Right lobe of liver (tissue), 6 donors: ENCODE measurements around the gene TTBK2. TPM values are rescaled to one million over a fixed set of nuclear protein-coding genes. Genes with fewer than 3 reads are reported as not detected.

Experiments
- ATAC-seq, 4 donors: fragments of 200-7000 bp; cut with Tn5 transposase; one replicate each; pipeline ENCODE4 v1.9.1; 2020; ENCODE audit warnings: mild to moderate bottlenecking in 4 of 4, moderate library complexity in 4 of 4
- DNase-seq, 3 donors: peaks; one replicate each; pipeline ENCODE4 v3.0.0-alpha.2; 2020
- H3K27ac ChIP-seq, 3 donors: fragments of 200-600 bp; one replicate each; pipeline ENCODE4 v1.8.0; 2022
- H3K27me3 ChIP-seq, 2 donors: fragments of 200-600 bp; one replicate each; pipeline ENCODE4 v1.8.0; 2022
- H3K36me3 ChIP-seq, 4 donors: fragments of 200-600 bp; sonication (generic) in 1 of 4; one replicate each; pipeline versions ENCODE4 v1.5.1 to v1.8.0; 2017 to 2022; ENCODE audit warnings: control low read depth in 1 of 4
- H3K4me1 ChIP-seq, 4 donors: fragments of 200-600 bp; sonication (generic) in 1 of 4; one replicate each; pipeline versions ENCODE4 v1.5.1 to v1.8.0; 2017 to 2022; ENCODE audit warnings: control low read depth in 1 of 4
- H3K4me3 ChIP-seq, 3 donors: fragments of 200-600 bp; one replicate each; pipeline ENCODE4 v1.8.0; 2022
- H3K9me3 ChIP-seq, 4 donors: fragments of 200-600 bp; sonication (generic) in 1 of 4; one replicate each; pipeline versions ENCODE4 v1.5.1 to v1.8.0; 2017 to 2022; ENCODE audit warnings: control low read depth in 1 of 4
- CTCF ChIP-seq, 4 donors: fragments of 200-600 bp in 3 of 4; fragments of 450-650 bp in 1 of 4; IDR thresholded peaks; one replicate each; pipeline versions ENCODE4 v1.5.1 to v1.8.0; 2016 to 2022; ENCODE audit warnings: antibody characterized with exemption in 4 of 4, mild to moderate bottlenecking in 2 of 4
- POLR2A ChIP-seq: fragments of 450-650 bp; IDR thresholded peaks from one replicate; pipeline ENCODE4 v1.6.1; 2017; ENCODE audit warnings: antibody characterized with exemption, mild to moderate bottlenecking
- WGBS: methylation state at CpG from one replicate; pipeline ENCODE4 v1.1.6; 2018; ENCODE audit warnings: low coverage, low lambda C conversion rate; ENCODE audit not compliant: insufficient coverage; ENCODE audit errors: missing lambda C conversion rate; 5-methylcytosine and 5-hydroxymethylcytosine counted together
- intact Hi-C, 2 donors: fragments of 100-400 bp; cut with DNase I; formaldehyde crosslinking; loops; one replicate each; pipeline versions ENCODE4 v1.11.2 to v1.14.1; 2022
- small RNA-seq, 2 experiments: library from RNA; depleted of rRNA; stranded (forward); fragments of <200 nt; gene quantifications; one replicate each; pipeline ENCODE3, GENCODE V24; 2016
- total RNA-seq, 6 experiments: library from RNA; depleted of rRNA in 2 of 6; stranded (reverse); fragments of >200 nt in 2 of 6; fragmentation: NEBNext Ultra II Directional in 3 of 6; extraction: Animal tissue kit (Norgen Biotek cat#: 25700) in 3 of 6; gene quantifications; one replicate each; pipeline versions ENCODE4 v1.1.0 to v1.2.4, GENCODE V29; 2016 to 2023
- donor health status: DM: no; HTN: yes; CAD: no.
- donor health status: DM: no; HTN: no; CAD: no.
- donor health status: DM: no; HTN: no; CAD: no.
- donor health status: DM: no; HTN: yes; CAD: no.
- donor health status: DM: no; HTN: yes; CAD: no.

TTBK2 gene
- total RNA-seq, 6 experiments from 2014 or later, result 4.9 to 6.8 (median 5.5) TPM

- no peak for DNase-seq
- Histone ChIP-seq H3K27me3 (no peaks in the 10 kb centered on the region), H3K9me3 (no peaks in the 10 kb centered on the region), H3K4me3 (no peak overlapping the region), H3K4me1 (no peaks in the 10 kb centered on the region), H3K27ac (no peak overlapping the region), H3K36me3 (no peaks in the 10 kb centered on the region)
- intact Hi-C loops, result loop anchor here in 1 of 2 donors (10.0 kb wide), 1 partner anchor 233 kb away; the partner anchor contains the start of gene TTBK2
- WGBS, result no CpG with 5 or more reads among the region's 4 CpGs
- TF ChIP-seq CTCF (IDR thresholded peaks at IDR 0.05) (no peak), POLR2A (no peak)
- no peak for ATAC-seq
Measured at GRCh38 chr15:42691308-42691707, 229.3 kb downstream of the TTBK2 start.

Small RNA genes lying within 50 kb of the gene (small RNA-seq; reads per million reads assigned to genes)
- 0 reads per million in 2 experiments for gene KRT8P50

Other genes starting within 250 kb of the TTBK2 start
- 1 to 10 TPM; 5.0 to 8.2 (median 6.3) TPM for gene CDAN1, start 183.7 kb downstream of the TTBK2 start, total RNA-seq
- 10 to 100 TPM in 3 of 6 experiments, 1 to 10 TPM in 3; 8.8 to 15.6 (median 10.6) TPM for gene UBR1, start 185.3 kb upstream of the TTBK2 start, total RNA-seq
- gene TMEM62, start 212.8 kb upstream of the TTBK2 start, total RNA-seq, result 10 to 100 TPM in 3 of 6 experiments, 1 to 10 TPM in 3; 7.6 to 17.1 (median 9.6) TPM